Stimulated activated CD8-positive, alpha-beta memory T cell treated with anti-CD3 and anti-CD28 coated beads, Interleukin-15, amount 100 ng/mL, for 4 hours (primary cell): ENCODE measurements around the gene LHX8.
"Not testable (repeated sequence)": the region's sequence is repeated elsewhere in the genome, so short reads cannot be mapped to it uniquely, and the experiment has no call there.

ENCODE experiments used
- DNase-seq, 2 donors: peaks; one replicate each; pipeline ENCODE4 v3.0.0-alpha.2; 2020; ENCODE audit warnings: low read depth in 2 of 2

LHX8 gene

GRCh38 chr1:75133750-75134646, at the start of gene LHX8:
TSS of gene LHX8 (plus strand) at chr1:75134388. CDS start at chr1:75136615, 2,227 bp downstream.
- DNase-seq = no peak

- DNase-seq = no peak
Measured at GRCh38 chr1:75085931-75086330, 48.3 kb upstream of the LHX8 start.

- DNase-seq = no peak
Measured at GRCh38 chr1:75087278-75087677, 46.9 kb upstream of the LHX8 start.

GRCh38 chr1:75092141-75092540, 42.0 kb upstream of the LHX8 start:
- no peak for DNase-seq

GRCh38 chr1:75097654-75098053, 36.5 kb upstream of the LHX8 start:
- no peak for DNase-seq

- no peak for DNase-seq
Measured at GRCh38 chr1:75099581-75099980, 34.6 kb upstream of the LHX8 start.

GRCh38 chr1:75100481-75101092, 33.6 kb upstream of the LHX8 start:
- no peak for DNase-seq

GRCh38 chr1:75112362-75112951, 21.7 kb upstream of the LHX8 start:
- DNase-seq = not testable (repeated sequence)

GRCh38 chr1:75115654-75116053, 18.5 kb upstream of the LHX8 start:
- DNase-seq = no peak

GRCh38 chr1:75123756-75124155, 10.4 kb upstream of the LHX8 start:
- DNase-seq = no peak

- no peak for DNase-seq
Measured at GRCh38 chr1:75124510-75124909, 9.7 kb upstream of the LHX8 start.

- no peak for DNase-seq
Measured at GRCh38 chr1:75125161-75125726, 8.9 kb upstream of the LHX8 start.

GRCh38 chr1:75126611-75127101, 7.5 kb upstream of the LHX8 start:
- DNase-seq = no peak

- no peak for DNase-seq
Measured at GRCh38 chr1:75127916-75128717, 6.1 kb upstream of the LHX8 start.

- no peak for DNase-seq
Measured at GRCh38 chr1:75129660-75129982, 4.6 kb upstream of the LHX8 start.

- no peak for DNase-seq
Measured at GRCh38 chr1:75129983-75130789, 4.0 kb upstream of the LHX8 start.

- no peak for DNase-seq
Measured at GRCh38 chr1:75130865-75131564, 3.2 kb upstream of the LHX8 start.

- no peak for DNase-seq
Measured at GRCh38 chr1:75131565-75132241, 2.5 kb upstream of the LHX8 start.

GRCh38 chr1:75132242-75132811, 1.9 kb upstream of the LHX8 start:
- no peak for DNase-seq
